ENCODE measurements around the gene TREX2.

- TF ChIP-seq USF2 (IDR thresholded peaks at IDR 0.05; ENCODE audit: borderline replicate concordance, low read depth, low read length) (no peak), ZBTB4 (CRISPR knock-in tag; IDR thresholded peaks at IDR 0.05) (no peak), EZH2 (IDR thresholded peaks at IDR 0.05; ENCODE audit: borderline replicate concordance, control insufficient read depth, low read depth, low read length) (no peak), CTCF (IDR thresholded peaks at IDR 0.05 in 2 of 3, conservative IDR thresholded peaks at IDR 0.05 in 1 of 3; ENCODE audit: control insufficient read depth in 2 of 3, extremely low read depth in 1 of 3, insufficient read depth in 1 of 3, low read depth in 3 of 3, low read length in 3 of 3) (no peak)
Measured at GRCh38 chrX:153450949-153451277, 5.1 kb upstream of the TREX2 start.
